Activated T-cell treated with anti-CD3 and anti-CD28 coated beads for 1 hour (primary cell): Measurements from ENCODE around the gene ARL17A.
"Not testable (repeated sequence)": the region's sequence is repeated elsewhere in the genome, so short reads cannot be mapped to it uniquely, and the experiment has no call there.

Experiments
- DNase-seq: peaks from one replicate; pipeline ENCODE4 v3.0.0-alpha.2; 2020; ENCODE audit warnings: low read depth

ARL17A gene

DNA sequence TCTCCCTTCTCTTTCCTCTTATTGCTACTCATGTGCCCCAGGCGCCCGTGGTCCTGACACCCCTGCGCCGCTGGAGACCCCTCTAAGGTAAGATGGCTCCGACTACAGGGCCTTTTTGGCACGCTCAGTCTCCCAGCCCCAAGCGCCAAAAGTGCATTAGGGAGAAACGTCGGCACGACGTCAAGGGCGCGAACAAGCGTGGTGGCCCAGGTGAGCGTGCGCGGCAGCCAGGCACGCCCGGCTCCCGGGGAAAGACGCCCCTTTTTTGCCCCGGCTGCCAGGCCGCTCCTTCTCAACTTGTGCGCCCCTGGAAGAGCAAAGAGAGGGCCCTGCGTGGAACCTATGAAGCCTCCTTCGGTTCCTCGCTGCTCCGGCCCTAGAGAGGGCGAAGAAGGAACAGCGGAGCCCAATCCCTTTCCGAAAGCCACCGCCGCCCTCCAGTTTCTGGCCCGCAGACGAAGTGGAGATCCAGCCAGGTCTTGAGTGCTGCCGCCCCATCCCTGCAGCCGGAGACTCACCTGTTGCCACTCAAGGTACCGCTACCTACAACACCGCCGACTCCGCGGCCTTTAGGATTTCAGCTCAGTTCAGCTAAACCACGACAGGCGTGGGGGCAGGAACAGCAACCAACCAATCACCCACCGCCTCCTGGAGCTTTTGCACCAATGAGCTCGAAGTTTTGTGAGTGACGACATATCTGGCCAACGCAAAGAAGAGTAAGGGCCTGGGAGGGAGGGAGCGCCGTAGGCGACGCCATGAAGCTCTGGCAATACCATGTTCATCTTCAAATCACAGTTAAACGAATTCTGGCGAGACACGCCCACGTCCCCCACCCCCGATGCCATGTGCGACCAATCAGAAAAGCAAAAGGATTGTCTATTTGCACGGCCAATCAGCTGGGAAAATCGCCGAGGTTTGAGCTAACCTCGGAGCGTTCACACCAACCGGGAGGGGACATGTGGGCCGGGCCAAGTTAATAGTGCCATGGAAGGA lies at the start of gene ARL17A:
Gene ARL17A, minus strand, starts transcription at position 609 of the 993 bp plus-strand sequence. CDS start 3,369 bp downstream, outside the sequence.
- peak; percentile 56 for DNase-seq

DNA sequence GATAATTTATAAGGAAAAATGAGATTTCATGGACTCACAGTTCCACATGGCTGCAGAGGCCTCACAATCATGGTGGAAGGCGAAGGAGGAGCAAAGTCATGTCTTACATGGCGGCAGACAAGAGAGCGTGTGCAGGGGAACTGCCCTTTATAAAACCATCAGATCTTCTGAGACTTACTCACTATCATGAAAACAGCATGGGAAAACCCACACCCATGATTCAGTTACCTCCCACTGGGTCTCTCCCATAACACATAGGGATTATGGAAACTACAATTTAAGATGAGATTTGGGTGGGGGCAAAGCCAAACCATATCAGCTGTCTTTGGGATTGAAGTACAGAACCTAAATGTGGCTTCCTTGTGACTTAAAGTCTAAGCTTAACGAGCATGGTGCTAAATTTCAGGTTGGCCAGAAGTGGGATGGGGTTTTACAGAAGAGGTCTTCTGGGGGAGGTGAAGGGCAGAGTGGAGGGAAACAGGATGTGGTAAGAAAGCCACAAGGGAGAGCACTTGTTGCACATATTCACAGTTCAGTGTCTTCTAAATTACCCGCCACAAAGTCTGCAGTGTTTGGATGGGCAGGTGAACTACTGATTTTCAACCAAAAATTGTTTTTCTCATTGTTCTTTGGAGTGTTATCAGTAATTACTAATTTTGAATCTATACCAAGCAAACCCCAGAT lies 49.4 kb upstream of the ARL17A start:
- not testable (repeated sequence) for DNase-seq

GRCh38 chr17:46627452-46627851 lies 48.0 kb upstream of the ARL17A start:
- DNase-seq = not testable (repeated sequence)

DNA sequence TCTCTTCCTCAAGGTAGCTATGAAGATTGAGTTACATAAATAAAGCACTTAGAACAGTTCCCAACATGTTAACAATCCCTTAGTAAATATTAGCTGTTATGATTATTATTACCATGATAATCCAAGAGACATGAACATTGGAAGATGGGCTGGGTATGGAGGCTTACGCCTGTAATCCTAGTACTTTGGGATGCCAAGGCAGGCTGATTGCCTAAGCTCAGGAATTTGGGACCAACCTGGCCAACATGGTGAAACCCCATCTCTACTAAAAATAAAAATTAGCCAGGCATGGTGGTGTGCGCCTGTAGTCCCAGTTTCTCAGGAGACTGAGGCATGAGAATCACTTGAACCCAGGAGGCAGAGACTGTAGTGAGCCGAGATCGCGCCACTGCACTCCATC lies 45.2 kb upstream of the ARL17A start:
- not testable (repeated sequence) for DNase-seq

GRCh38 chr17:46623790-46624189 lies 44.3 kb upstream of the ARL17A start:
- DNase-seq = not testable (repeated sequence)

DNA sequence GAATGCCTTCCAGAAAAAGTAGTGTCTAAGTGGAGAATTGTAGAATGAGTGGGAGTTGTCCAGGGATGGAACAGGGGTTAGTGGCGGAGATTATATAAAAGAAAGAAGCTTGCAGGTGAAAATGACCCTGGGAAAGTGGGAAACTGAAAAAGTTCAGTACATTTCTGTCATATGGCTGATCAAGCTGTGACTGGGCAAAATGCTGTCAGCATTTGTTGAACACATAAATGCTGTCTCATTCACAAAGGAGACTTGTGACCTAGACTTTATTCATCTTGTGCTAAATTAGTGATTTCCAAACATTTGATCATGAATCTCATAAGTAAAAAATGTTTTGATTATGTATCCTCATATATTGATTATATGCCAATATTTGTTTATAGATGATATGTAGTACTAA lies 39.5 kb upstream of the ARL17A start:
- not testable (repeated sequence) for DNase-seq

- DNase-seq = not testable (repeated sequence)
Observed at GRCh38 chr17:46617121-46617520, 37.6 kb upstream of the ARL17A start.

- DNase-seq = not testable (repeated sequence)
Observed at GRCh38 chr17:46613876-46614275, 34.4 kb upstream of the ARL17A start.

DNA sequence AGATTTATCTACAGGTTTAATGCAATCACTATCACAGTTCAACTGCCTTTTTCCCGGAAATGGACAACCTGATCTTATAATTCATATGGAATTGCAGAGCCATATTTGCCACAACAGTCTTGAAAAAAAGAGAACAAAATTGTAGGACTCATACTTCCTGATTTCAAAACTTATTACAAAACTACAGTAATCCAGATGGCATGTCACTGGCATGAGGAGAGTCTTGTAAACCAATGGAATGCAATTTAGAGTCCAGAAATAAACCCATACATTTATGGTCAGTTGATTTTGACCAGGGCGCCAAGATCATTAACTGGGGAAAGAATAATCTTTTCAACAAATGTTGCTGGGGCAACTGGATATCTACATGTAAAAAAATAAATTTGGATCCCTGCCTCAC lies 31.8 kb upstream of the ARL17A start:
- not testable (repeated sequence) for DNase-seq

DNA sequence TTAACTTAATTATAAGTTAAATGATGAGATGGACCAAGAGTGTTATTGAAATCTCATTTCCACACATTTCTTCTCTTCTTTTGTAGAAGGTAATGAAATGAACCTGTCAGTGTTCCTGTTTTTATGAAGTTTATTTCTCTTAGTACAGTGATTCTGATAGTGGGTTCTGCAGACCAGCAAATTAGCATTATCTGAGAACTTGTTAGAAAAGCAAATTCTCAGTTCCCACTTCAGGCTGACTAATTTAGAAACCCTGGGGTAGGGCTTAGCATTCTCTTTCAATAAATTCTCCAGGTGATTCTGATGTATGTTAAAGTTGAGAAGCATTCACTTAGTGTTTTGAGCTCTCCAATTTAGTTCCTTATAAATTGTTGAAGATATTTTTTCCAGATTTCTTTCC lies 23.6 kb upstream of the ARL17A start:
- not testable (repeated sequence) for DNase-seq

GRCh38 chr17:46600767-46601166 lies 21.3 kb upstream of the ARL17A start:
- DNase-seq = not testable (repeated sequence)

DNA sequence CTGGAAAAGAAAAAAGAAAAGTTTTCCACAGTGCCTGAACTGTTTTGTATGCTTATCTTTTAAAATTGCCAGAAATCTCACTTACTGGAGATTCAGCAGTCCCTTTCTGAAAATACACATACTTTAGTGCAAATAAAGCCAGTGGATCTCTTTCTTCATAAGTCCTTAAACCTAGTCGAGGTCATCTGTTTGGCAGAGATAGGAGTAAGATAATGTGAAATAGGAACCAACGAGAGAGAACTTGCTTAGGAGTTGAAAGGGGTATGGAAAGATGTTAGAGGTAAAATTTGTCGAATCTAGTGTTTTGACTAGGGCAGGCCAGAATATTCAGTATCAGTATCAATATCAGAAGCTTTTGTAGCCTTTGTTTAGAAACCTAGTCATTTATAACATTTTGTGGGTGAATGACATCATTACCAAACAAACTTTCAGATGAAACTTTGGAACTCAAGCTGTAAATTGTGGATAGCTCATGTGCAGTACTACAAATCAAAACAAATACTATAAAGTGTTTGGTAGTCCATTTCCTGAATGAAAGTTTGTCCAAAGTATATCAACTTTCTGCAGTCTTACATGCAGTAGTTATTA lies 18.9 kb upstream of the ARL17A start:
- not testable (repeated sequence) for DNase-seq

- DNase-seq = not testable (repeated sequence)
Observed at GRCh38 chr17:46591332-46591731, 11.8 kb upstream of the ARL17A start.

DNA sequence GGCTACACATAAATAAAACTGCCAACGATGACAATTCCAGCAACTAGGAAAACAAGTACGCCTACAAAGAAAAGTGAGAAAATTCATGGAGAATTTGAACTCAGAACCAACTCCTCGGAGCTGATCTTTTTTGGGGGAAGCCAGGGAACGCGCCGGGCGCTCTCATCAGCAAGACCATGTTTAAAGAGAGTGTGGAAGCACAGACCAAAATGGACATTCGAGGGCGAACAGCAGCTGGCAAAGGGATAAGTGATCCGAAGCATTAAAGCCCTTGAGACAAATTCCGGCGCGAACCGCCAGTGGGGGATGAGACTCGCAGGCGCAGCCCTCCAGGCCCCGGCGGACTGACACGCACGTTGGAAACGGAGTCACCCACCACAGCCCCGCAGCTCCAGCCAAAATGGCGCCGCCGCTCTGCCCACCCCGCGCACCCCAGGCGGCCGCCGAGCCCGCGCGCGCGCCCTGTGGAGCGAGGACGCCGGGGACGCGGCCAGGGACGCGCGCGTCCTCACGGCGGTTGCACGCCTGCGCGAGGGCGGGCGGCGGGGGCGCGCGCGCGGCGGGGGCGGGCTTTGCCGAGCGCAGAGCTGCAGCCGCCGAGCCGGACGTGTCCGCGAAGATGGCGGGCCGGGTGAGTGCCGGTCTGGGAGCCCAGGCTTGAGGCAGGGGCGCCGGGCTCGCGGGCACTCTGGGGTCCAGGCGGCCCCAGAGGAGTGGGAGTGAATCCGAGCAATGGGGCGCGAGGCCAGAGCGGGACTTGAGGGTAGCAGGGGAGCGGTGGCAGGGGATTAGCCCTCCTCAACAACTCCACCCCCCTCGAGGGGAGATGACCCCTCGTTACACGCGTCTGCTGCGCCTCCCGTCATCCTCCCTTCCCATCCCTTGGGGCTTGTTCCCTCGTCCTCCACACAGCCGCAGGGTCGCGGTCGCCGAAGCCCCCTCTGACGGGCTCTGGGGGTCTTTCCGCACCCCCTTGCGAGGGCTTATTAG lies 11.0 kb upstream of the ARL17A start, which contains the start of gene NSF:
Gene NSF, plus strand, starts transcription at position 513 of the 990 bp plus-strand sequence. Its CDS starts 107 bp downstream, at position 620.
- DNase-seq = not testable (repeated sequence)

- not testable (repeated sequence) for DNase-seq
Observed at GRCh38 chr17:46585444-46585843, 6.0 kb upstream of the ARL17A start.

DNA sequence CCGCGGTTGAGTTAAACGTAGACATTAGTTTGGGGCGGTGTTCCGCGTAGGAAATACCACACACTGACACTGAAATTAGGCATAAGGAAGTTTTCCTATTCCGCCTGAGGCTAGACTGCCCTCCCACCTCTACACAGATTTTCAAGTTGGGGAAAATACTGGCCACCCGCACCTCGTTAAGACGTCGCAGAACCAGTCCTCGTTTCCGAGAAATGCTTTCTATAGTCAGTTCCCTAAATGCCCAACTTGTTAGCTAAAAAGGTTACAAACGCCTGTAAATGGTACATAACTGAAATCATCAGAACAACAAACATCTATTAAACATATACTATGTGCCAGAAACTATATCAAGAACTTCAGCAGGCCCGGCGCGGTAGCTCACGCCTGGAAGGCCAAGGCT lies 591 bp upstream of the ARL17A start:
- DNase-seq = not testable (repeated sequence)

DNA sequence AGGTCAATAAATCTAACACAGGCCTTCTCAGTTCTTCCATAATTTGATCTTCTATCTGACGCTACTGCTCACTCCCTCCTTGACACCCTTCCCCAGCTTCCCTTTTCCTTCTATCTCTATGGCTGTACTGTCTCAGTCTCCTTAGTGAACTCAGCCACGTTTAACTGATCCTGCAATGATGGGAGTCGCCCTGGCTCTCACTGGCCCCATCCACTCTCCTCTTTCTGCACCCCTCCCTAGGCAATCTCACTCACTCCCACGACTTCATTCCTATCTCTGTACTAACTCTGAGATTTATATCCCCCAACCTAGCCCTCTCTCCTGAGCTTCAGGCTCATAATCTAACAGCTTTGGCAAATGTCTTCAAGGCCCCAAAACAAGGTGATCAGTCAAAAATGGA lies 7.7 kb downstream of the ARL17A start:
- DNase-seq = not testable (repeated sequence)

DNA sequence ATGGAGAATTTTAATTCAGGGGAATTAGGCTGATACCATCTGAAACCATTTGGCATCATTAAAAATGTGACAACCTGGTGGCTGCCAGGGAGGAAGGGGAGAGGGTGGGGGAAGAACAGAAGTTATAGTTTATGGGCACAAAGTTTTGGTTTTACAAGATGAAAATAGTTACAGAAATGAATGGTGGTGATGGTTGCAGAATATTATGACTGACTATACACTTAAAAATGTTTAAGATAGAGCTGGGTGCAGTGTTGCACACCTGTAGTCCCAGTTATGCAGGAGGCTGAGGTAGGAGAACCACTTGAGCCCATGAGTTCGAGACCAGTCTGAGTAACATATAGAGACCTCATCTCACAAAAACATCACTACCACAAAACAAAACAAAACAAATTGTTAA lies 12.5 kb downstream of the ARL17A start:
- DNase-seq = not testable (repeated sequence)

DNA sequence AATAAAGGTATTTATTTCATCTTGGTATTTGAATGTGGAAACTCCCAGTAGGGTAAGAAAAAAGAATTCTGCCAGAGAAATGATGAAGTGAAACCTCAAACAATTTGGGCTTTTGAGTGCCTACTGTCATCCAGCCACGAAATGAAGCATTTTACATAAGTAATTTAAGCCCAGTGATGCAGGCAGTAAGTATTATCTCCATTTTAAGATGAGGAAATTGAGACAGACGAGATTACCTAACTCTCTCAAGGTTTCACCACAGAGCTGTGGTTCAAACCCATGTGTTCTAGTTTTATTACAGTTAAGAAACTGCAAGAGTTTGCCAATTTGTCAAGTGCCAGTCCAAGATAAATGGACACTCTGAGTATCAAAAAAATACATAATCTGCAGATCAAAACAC lies 13.2 kb downstream of the ARL17A start:
- DNase-seq = not testable (repeated sequence)

DNA sequence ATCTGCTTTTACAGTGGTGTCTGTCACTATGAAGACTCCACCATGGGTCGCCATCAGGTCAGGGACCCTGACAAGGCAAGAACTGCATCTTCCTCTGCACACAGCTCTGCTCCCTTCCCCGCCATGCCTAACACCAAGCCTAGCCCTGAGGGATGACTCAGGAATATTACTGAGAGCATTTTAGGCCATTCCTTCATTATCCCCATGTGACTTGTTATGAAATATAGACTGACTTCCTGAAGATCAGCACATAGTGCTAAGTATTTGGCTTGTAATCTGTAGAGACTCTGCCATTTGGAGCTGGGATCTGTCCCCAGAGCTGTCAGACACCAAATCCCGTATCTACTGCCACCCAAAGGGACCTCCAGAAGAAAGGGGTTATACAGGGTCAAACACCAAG lies 19.4 kb downstream of the ARL17A start:
- not testable (repeated sequence) for DNase-seq

DNA sequence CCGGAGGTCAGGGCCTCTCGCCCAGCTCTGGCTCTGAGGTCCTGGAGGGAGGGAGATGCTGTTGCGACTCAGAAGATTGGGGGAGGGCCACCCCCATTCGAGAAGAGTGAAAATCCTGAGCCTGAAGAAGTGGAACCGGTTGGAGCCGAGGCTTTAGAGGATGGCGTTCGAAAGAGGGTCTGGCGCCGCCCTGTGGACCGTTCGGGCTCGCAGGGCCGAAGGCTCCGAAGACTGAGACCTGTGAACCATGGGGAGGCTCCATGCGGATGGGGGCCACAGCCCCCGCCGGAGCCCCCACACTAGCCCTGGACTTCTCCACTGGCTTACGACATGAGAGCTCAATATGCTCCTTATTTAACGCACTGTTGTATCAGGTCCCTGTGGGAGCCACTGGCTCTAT lies 20.3 kb downstream of the ARL17A start:
- DNase-seq = not testable (repeated sequence)
